ENCODE measurements around the gene LMOD2. TPM values are rescaled to one million over a fixed set of nuclear protein-coding genes. Genes with fewer than 3 reads are reported as not detected.

Gene LMOD2
- total and polyA plus RNA-seq, 10 of the 15 experiments (the other 5 are each of a cell fraction or from before 2014, with no cell fraction given), result not detected

DNA sequence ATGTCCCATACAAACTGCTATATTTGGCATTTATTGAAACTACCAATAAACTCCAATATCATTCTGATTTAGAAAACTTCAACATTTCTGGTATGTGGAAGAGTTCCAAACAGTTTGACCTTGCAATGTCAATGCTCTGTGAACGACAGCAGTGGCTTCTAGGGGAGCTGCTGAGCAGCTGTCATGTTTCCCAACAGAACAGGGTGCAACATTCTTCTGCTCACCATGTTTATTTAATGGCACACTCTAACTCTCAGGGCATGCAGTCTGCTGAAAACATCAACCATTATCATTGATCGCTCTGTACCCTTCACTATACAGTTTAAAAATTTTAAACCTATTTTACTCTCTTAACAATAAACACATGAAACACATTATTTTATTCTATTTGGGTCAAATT lies 25.9 kb downstream of the LMOD2 start:
- SMC1A ChIA-PET (ENCODE audit: uncharacterized antibody, unreplicated experiment), result interaction anchor here (1.0 to 2.5 kb wide), 7 partner anchors 71 to 193 kb away, joined by 3 to 30 read pairs (median 6); no protein-coding TSS in a partner anchor
- Histone ChIP-seq H3K9ac (ENCODE audit: control insufficient read depth, insufficient read depth, low read length) (no peak overlapping the region), H3K27ac (ENCODE audit: control insufficient read depth, insufficient read depth) (no peak overlapping the region), H3K9me3 (replicated peaks; ENCODE audit: control insufficient read depth, insufficient read depth, low read length) (no peaks in the 10 kb centered on the region), H4K20me1 (ENCODE audit: control insufficient read depth, insufficient read depth) (no peaks in the 10 kb centered on the region), H3K4me3 (no peak overlapping the region), H2AFZ (ENCODE audit: control insufficient read depth, low read depth, low read length) (no peak overlapping the region), H3K4me1 (ENCODE audit: control insufficient read depth, insufficient read depth, low read length) (no peaks in the 10 kb centered on the region), H3K36me3 (ENCODE audit: control insufficient read depth in 2 of 2, insufficient read depth in 2 of 2, low read length in 1 of 2) (no peaks in the 10 kb centered on the region; a peak in 1 of 4 replicates), H3K4me2 (ENCODE audit: control insufficient read depth, insufficient read depth) (no peak overlapping the region), H3K27me3 (replicated peaks in 1 of 2; ENCODE audit: control insufficient read depth in 2 of 2, insufficient read depth in 2 of 2, low read length in 1 of 2) (no peaks in the 10 kb centered on the region), H3K79me2 (ENCODE audit: control insufficient read depth, insufficient read depth, low read length) (no peaks in the 10 kb centered on the region)
- in situ Hi-C loops (cut with MboI), result no loop called here
- WGBS (ENCODE audit: insufficient coverage, insufficient replicate concordance, low lambda C conversion rate, missing lambda C conversion rate), result 71% methylated on average over 2 of the region's 2 CpGs
- BruUV-seq (replicated peaks), result no TSS peak
- no peak for DNase-seq (ENCODE audit: low read depth, low spot score)
- no peak for FAIRE-seq
- CTCF ChIA-PET, result interaction anchor here (0.7 to 3.3 kb wide), 13 partner anchors 9 to 191 kb away, joined by 3 to 26 read pairs (median 5); partner anchors contain the start of gene WASL
- POLR2A ChIA-PET, result interaction anchor here (1.2 kb wide), 1 partner anchor 64 kb away, joined by 3 read pairs; no protein-coding TSS in a partner anchor
- no peak for ATAC-seq
- intact Hi-C loops (cut with micrococcal nuclease; ENCODE audit: unreplicated experiment), result no loop called here
- RAD21 ChIA-PET (ENCODE audit: unreplicated experiment), result interaction anchor here (1.0 to 2.4 kb wide), 5 partner anchors 69 to 191 kb away, joined by 3 to 25 read pairs (median 3); no protein-coding TSS in a partner anchor
- TF ChIP-seq NRF1 (conservative IDR thresholded peaks at IDR 0.05; ENCODE audit: low read depth, low read length) (no peak), GATAD2B (conservative IDR thresholded peaks at IDR 0.05; ENCODE audit: low read depth) (no peak), RELA (IDR thresholded peaks at IDR 0.05; ENCODE audit: borderline replicate concordance, partially characterized antibody) (no peak), STAT3 (IDR thresholded peaks at IDR 0.05; ENCODE audit: low read depth, low read length) (no peak), IRF4 (IDR thresholded peaks at IDR 0.05; ENCODE audit: low read depth, low read length) (no peak), EZH2 (IDR thresholded peaks at IDR 0.05; ENCODE audit: borderline replicate concordance, control insufficient read depth, low read depth, low read length) (no peak), RCOR1 (conservative IDR thresholded peaks at IDR 0.05; ENCODE audit: low read depth, low read length) (no peak), MEF2A (IDR thresholded peaks at IDR 0.05; ENCODE audit: insufficient read depth, low read depth, low read length) (no peak), CHD1 (IDR thresholded peaks at IDR 0.05; ENCODE audit: low read depth, low read length) (no peak), IKZF1 (conservative IDR thresholded peaks at IDR 0.05) (no peak), POLR2A (IDR thresholded peaks at IDR 0.05; ENCODE audit: low read depth, low read length) (no peak), KDM1A (IDR thresholded peaks at IDR 0.05; ENCODE audit: borderline replicate concordance) (no peak), RB1 (IDR thresholded peaks at IDR 0.05; ENCODE audit: borderline replicate concordance) (no peak), REST (IDR thresholded peaks at IDR 0.05; ENCODE audit: low read depth, low read length) (no peak), CBFB (IDR thresholded peaks at IDR 0.05; ENCODE audit: low read depth) (no peak), SUPT20H (IDR thresholded peaks at IDR 0.05; ENCODE audit: borderline replicate concordance, control insufficient read depth, low read depth, low read length) (no peak), SMARCA5 (IDR thresholded peaks at IDR 0.05) (no peak)
- TF ChIP-seq, protein P1, sequence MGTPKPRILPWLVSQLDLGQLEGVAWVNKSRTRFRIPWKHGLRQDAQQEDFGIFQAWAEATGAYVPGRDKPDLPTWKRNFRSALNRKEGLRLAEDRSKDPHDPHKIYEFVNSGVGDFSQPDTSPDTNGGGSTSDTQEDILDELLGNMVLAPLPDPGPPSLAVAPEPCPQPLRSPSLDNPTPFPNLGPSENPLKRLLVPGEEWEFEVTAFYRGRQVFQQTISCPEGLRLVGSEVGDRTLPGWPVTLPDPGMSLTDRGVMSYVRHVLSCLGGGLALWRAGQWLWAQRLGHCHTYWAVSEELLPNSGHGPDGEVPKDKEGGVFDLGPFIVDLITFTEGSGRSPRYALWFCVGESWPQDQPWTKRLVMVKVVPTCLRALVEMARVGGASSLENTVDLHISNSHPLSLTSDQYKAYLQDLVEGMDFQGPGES (IDR thresholded peaks at IDR 0.05), result no peak
- TF ChIP-seq, protein P2, sequence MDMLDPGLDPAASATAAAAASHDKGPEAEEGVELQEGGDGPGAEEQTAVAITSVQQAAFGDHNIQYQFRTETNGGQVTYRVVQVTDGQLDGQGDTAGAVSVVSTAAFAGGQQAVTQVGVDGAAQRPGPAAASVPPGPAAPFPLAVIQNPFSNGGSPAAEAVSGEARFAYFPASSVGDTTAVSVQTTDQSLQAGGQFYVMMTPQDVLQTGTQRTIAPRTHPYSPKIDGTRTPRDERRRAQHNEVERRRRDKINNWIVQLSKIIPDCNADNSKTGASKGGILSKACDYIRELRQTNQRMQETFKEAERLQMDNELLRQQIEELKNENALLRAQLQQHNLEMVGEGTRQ (IDR thresholded peaks at IDR 0.05; ENCODE audit: borderline replicate concordance, low read depth, low read length), result no peak
- TF ChIP-seq, protein P3, sequence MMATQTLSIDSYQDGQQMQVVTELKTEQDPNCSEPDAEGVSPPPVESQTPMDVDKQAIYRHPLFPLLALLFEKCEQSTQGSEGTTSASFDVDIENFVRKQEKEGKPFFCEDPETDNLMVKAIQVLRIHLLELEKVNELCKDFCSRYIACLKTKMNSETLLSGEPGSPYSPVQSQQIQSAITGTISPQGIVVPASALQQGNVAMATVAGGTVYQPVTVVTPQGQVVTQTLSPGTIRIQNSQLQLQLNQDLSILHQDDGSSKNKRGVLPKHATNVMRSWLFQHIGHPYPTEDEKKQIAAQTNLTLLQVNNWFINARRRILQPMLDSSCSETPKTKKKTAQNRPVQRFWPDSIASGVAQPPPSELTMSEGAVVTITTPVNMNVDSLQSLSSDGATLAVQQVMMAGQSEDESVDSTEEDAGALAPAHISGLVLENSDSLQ (IDR thresholded peaks at IDR 0.05), result no peak

Measured in GM12878 (cell line).